HCT116 (cell line): ENCODE results near the gene CRIM1. TPM values are rescaled to one million over a fixed set of nuclear protein-coding genes. Genes with fewer than 3 reads are reported as not detected.

ENCODE experiments used
- ATAC-seq: fragments of 200-7000 bp; cut with Tn5 transposase; 2 replicates; pipeline ENCODE4 v1.9.1; 2020; ENCODE audit warnings: mild to moderate bottlenecking, moderate library complexity
- BruUV-seq: library from RNA; stranded (reverse); fragments of 400-500 nt; replicated peaks from 2 replicates; lab custom pipeline; 2021; lab: Mats Ljungman, UMichigan
- CTCF ChIA-PET: fragments of 300-600 bp; sonication (Branson Sonifier 250); formaldehyde crosslinking; loops from one replicate; lab custom pipeline; 2021; ENCODE audit warnings: antibody characterized with exemption; lab: Charles Lee
- POLR2A ChIA-PET: fragments of 300-600, 350-600 bp; sonication (Branson Sonifier 250); formaldehyde crosslinking; loops from one replicate; lab custom pipeline; 2021; ENCODE audit warnings: antibody characterized with exemption; lab: Charles Lee
- RAD21 ChIA-PET, 2 experiments: fragments of 300-600 bp; sonication (Branson Sonifier 250); formaldehyde crosslinking; loops; one replicate each; lab custom pipeline; 2023; ENCODE audit warnings: low total read pairs in 2 of 2; ENCODE audit not compliant: uncharacterized antibody in 2 of 2, unreplicated experiment in 2 of 2, low non-redundant PET in 1 of 2; lab: Charles Lee
- DNase-seq: peaks from one replicate; pipeline ENCODE4 v3.0.0-alpha.2; 2010; ENCODE audit warnings: low read depth, low spot score
- H2AFZ ChIP-seq: fragments of 200-600 bp; shearing (Covaris generic), sonication (generic); 2 replicates; pipeline ENCODE4 v1.6.1; 2017; ENCODE audit warnings: low read depth, mixed run types, mixed read lengths, antibody characterized with exemption, low read length; ENCODE audit not compliant: poor library complexity, severe bottlenecking
- H3K27ac ChIP-seq: 2 replicates; pipeline ENCODE4 v1.5.1; 2012; ENCODE audit warnings: low read depth, low read length
- H3K27me3 ChIP-seq: fragments of 200-600 bp; sonication (generic); 2 replicates; pipeline ENCODE4 v1.6.1; 2016; ENCODE audit warnings: mixed run types, low read length, mixed read lengths; ENCODE audit not compliant: insufficient read depth
- H3K36me3 ChIP-seq, 2 experiments: fragments of 200-500 bp in 1 of 2; fragments of 200-600 bp in 1 of 2; sonication (Bioruptor generic) in 1 of 2; sonication (generic) in 1 of 2; 2 replicates each; pipeline versions ENCODE4 v1.5.1 to v1.6.1; 2014 to 2016; ENCODE audit warnings: low read length in 2 of 2, inconsistent platforms in 1 of 2, mixed read lengths in 1 of 2, mixed run types in 1 of 2; ENCODE audit not compliant: insufficient read depth in 2 of 2, control insufficient read depth in 1 of 2
- H3K4me1 ChIP-seq, 2 experiments: fragments of 200-600 bp in 1 of 2; sonication (generic) in 1 of 2; 2 replicates each; pipeline versions ENCODE4 v1.5.1 to v1.6.1; 2012 to 2017; ENCODE audit warnings: low read length in 2 of 2, inconsistent platforms in 1 of 2, mild to moderate bottlenecking in 1 of 2, mixed read lengths in 1 of 2, mixed run types in 1 of 2, moderate library complexity in 1 of 2; ENCODE audit not compliant: insufficient read depth in 2 of 2, control insufficient read depth in 1 of 2
- H3K4me2 ChIP-seq: fragments of 200-600 bp; sonication (generic); 2 replicates; pipeline ENCODE4 v1.6.1; 2017; ENCODE audit warnings: mixed run types, low read length, mixed read lengths
- H3K4me3 ChIP-seq, 2 experiments: fragments of 200-600 bp in 1 of 2; sonication (generic) in 1 of 2; replicated peaks in 1 of 2; 2 replicates each; pipeline ENCODE4 v1.5.1; 2011 to 2016; ENCODE audit warnings: low read length in 2 of 2, control low read depth in 1 of 2, low read depth in 1 of 2, mild to moderate bottlenecking in 1 of 2, mixed read lengths in 1 of 2, mixed run types in 1 of 2
- H3K79me2 ChIP-seq: fragments of 200-600 bp; sonication (generic); 2 replicates; pipeline ENCODE4 v1.6.1; 2017; ENCODE audit warnings: mild to moderate bottlenecking, mixed run types, low read length, moderate library complexity, mixed read lengths; ENCODE audit not compliant: insufficient read depth
- H3K9ac ChIP-seq: fragments of 200-600 bp; sonication (generic); 2 replicates; pipeline ENCODE4 v1.6.1; 2016; ENCODE audit warnings: low read length, mixed read lengths
- H3K9me2 ChIP-seq: fragments of 200-600 bp; sonication (generic), shearing (Covaris generic); 2 replicates; pipeline ENCODE4 v1.6.1; 2017; ENCODE audit warnings: mixed run types, mild to moderate bottlenecking, moderate library complexity; ENCODE audit not compliant: insufficient read depth
- H3K9me3 ChIP-seq, 2 experiments: fragments of 200-500 bp in 1 of 2; fragments of 200-600 bp in 1 of 2; sonication (Bioruptor generic) in 1 of 2; sonication (generic) in 1 of 2; 2 replicates each; pipeline ENCODE4 v1.6.1; 2014 to 2017; ENCODE audit warnings: low read length in 2 of 2, mixed read lengths in 2 of 2, inconsistent platforms in 1 of 2, low read depth in 1 of 2, mild to moderate bottlenecking in 1 of 2, mixed run types in 1 of 2, moderate library complexity in 1 of 2; ENCODE audit not compliant: control insufficient read depth in 1 of 2, insufficient read depth in 1 of 2
- H4K20me1 ChIP-seq: fragments of 200-600 bp; sonication (generic), shearing (Covaris generic); 2 replicates; pipeline ENCODE4 v1.6.1; 2017; ENCODE audit warnings: mixed run types, mild to moderate bottlenecking, moderate library complexity; ENCODE audit not compliant: insufficient read depth
- CBX3 ChIP-seq: IDR thresholded peaks from 2 replicates; pipeline ENCODE4 v1.6.1; 2012; ENCODE audit warnings: low read depth
- CEBPB ChIP-seq: IDR thresholded peaks from 2 replicates; pipeline ENCODE4 v1.6.1; 2012; ENCODE audit warnings: low read depth
- CTCF ChIP-seq, 3 experiments: fragments of 200-600 bp in 1 of 3; sonication (generic) in 1 of 3; IDR thresholded peaks in 2 of 3; conservative IDR thresholded peaks in 1 of 3; 2 replicates each; pipeline ENCODE4 v1.5.1; 2012 to 2017; ENCODE audit warnings: low read depth in 2 of 3, low read length in 2 of 3, antibody characterized with exemption in 1 of 3, borderline replicate concordance in 1 of 3, control low read depth in 1 of 3, mild to moderate bottlenecking in 1 of 3, mixed read lengths in 1 of 3, mixed run types in 1 of 3, moderate library complexity in 1 of 3; ENCODE audit not compliant: insufficient read depth in 1 of 3
- EZH2phosphoT487 ChIP-seq: fragments of 200-600 bp; IDR thresholded peaks from 2 replicates; pipeline ENCODE4 v1.6.1; 2018; ENCODE audit warnings: antibody characterized with exemption, borderline replicate concordance
- FOSL1 ChIP-seq: IDR thresholded peaks from 2 replicates; pipeline ENCODE4 v1.6.1; 2012; ENCODE audit warnings: low read depth
- JUND ChIP-seq: IDR thresholded peaks from 2 replicates; pipeline ENCODE4 v1.6.1; 2012
- MAX ChIP-seq: IDR thresholded peaks from 2 replicates; pipeline ENCODE4 v1.6.1; 2012
- POLR2A ChIP-seq: IDR thresholded peaks from 2 replicates; pipeline ENCODE4 v1.7.0; 2011; ENCODE audit warnings: borderline replicate concordance; ENCODE audit not compliant: insufficient read depth, insufficient read length; ENCODE audit errors: extremely low read depth
- REST ChIP-seq: IDR thresholded peaks from 2 replicates; pipeline ENCODE4 v1.6.1; 2012; ENCODE audit warnings: low read depth
- SIN3A ChIP-seq: IDR thresholded peaks from 2 replicates; pipeline ENCODE4 v1.6.1; 2012; ENCODE audit warnings: low read depth
- SP1 ChIP-seq: IDR thresholded peaks from 2 replicates; pipeline ENCODE4 v1.6.1; 2012; ENCODE audit warnings: low read depth
- YY1 ChIP-seq: IDR thresholded peaks from 2 replicates; pipeline ENCODE4 v1.6.1; 2011; ENCODE audit warnings: low read length, low read depth, moderate library complexity, mild to moderate bottlenecking; ENCODE audit not compliant: insufficient replicate concordance; ENCODE audit errors: extremely low read depth
- ZBTB33 ChIP-seq: IDR thresholded peaks from 2 replicates; pipeline ENCODE4 v1.6.1; 2011; ENCODE audit warnings: mild to moderate bottlenecking, low read length, moderate library complexity; ENCODE audit not compliant: insufficient replicate concordance; ENCODE audit errors: extremely low read depth
- ZFX ChIP-seq: fragments of 450-650 bp; IDR thresholded peaks from 2 replicates; pipeline ENCODE4 v1.6.1; 2017
- intact Hi-C: fragments of 100-400 bp; cut with micrococcal nuclease; formaldehyde crosslinking; loops from 2 replicates; pipeline ENCODE4 v1.10.0; 2022
- total RNA-seq: library from RNA; stranded (reverse); gene quantifications from one replicate; pipeline ENCODE4 v1.2.1, GENCODE V29; 2021; ENCODE audit not compliant: unreplicated experiment

Gene CRIM1
- total RNA-seq, 1 experiment from 2014 or later, result 27.2 TPM

- TF ChIP-seq REST (no peak), CEBPB (no peak)
- TF ChIP-seq, all 23 proteins: peak for 0
These were observed 17.3 kb upstream of the CRIM1 start (continued) for GRCh38 chr2:36338124-36338826.

GRCh38 chr2:36338827-36339145 lies 16.8 kb upstream of the CRIM1 start:
- H3K4me2 ChIP-seq, result peak overlapping the region; percentile 61
- no peak overlapping the region for H3K9ac ChIP-seq
- no peaks in the 10 kb centered on the region for H3K9me3 ChIP-seq
- RAD21 ChIA-PET, result no interaction called here
- H3K4me1 ChIP-seq, result peaks cover 8 to 18% of the 10 kb centered on the region in 2 experiments; a peak in 3 of 4 replicates
- no peaks in the 10 kb centered on the region for H4K20me1 ChIP-seq
- no TSS peak for BruUV-seq
- CTCF ChIA-PET, result no interaction called here
- H2AFZ ChIP-seq, result peak overlapping the region; percentile 97
- H3K36me3 ChIP-seq, result no peaks in the 10 kb centered on the region
- H3K4me3 ChIP-seq, result peak overlapping the region in 1 of 2 experiments; percentile 12; a peak in 1 of 4 replicates
- no peaks in the 10 kb centered on the region for H3K9me2 ChIP-seq
- ATAC-seq (peak; percentile 82), DNase-seq (no peak)
- no peaks in the 10 kb centered on the region for H3K79me2 ChIP-seq
- H3K27ac ChIP-seq, result no peak overlapping the region
- POLR2A ChIA-PET, result no interaction called here
- H3K27me3 ChIP-seq, result no peaks in the 10 kb centered on the region
- intact Hi-C loops, result loop anchor here (10.0 kb wide), 1 partner anchor 464 kb away; no protein-coding TSS in a partner anchor
- TF ChIP-seq YY1, result no peak
- no peak for TF ChIP-seq CTCF (IDR thresholded peaks at IDR 0.05 in 2 of 3, conservative IDR thresholded peaks at IDR 0.05 in 1 of 3; ENCODE audit: borderline replicate concordance in 1 of 3, insufficient read depth in 1 of 3, low read depth in 2 of 3, low read length in 2 of 3)
- no peak for TF ChIP-seq SIN3A
- no peak for TF ChIP-seq CBX3
- no peak for TF ChIP-seq POLR2A
- TF ChIP-seq ZFX, result no peak
- no peak for TF ChIP-seq EZH2phosphoT487
- no peak for TF ChIP-seq CEBPB
- no peak for TF ChIP-seq ZBTB33
- no peak for TF ChIP-seq MAX
- no peak for TF ChIP-seq FOSL1
- no peak for TF ChIP-seq SP1
- no peak for TF ChIP-seq JUND
